Parathyroid adenoma (tissue), 2 donors: ENCODE results near the gene CRYGD.

ENCODE experiments used
- H2AFZ ChIP-seq: fragments of 300-600 bp; sonication (generic); one replicate; pipeline ENCODE4 v1.7.0; 2017; ENCODE audit warnings: antibody characterized with exemption, mild to moderate bottlenecking
- H3K27ac ChIP-seq: fragments of 300-600 bp; sonication (generic); one replicate; pipeline ENCODE4 v1.7.0; 2017
- H3K27me3 ChIP-seq: fragments of 300-600 bp; sonication (generic); one replicate; pipeline ENCODE4 v1.7.0; 2017; ENCODE audit warnings: low read length; ENCODE audit not compliant: control insufficient read depth, insufficient read depth
- H3K36me3 ChIP-seq: fragments of 300-600 bp; sonication (generic); one replicate; pipeline ENCODE4 v1.7.0; 2017; ENCODE audit warnings: low read length; ENCODE audit not compliant: control insufficient read depth, insufficient read depth
- H3K4me1 ChIP-seq: fragments of 300-600 bp; sonication (generic); one replicate; pipeline ENCODE4 v1.7.0; 2017; ENCODE audit warnings: control low read depth
- H3K4me2 ChIP-seq: fragments of 300-600 bp; sonication (generic); one replicate; pipeline ENCODE4 v1.7.0; 2017; ENCODE audit warnings: low read length
- H3K4me3 ChIP-seq: fragments of 300-600 bp; sonication (generic); one replicate; pipeline ENCODE4 v1.7.0; 2017; ENCODE audit warnings: low read depth, low read length
- H3K79me2 ChIP-seq: fragments of 300-600 bp; sonication (generic); one replicate; pipeline ENCODE4 v1.7.0; 2017; ENCODE audit warnings: control low read depth
- H3K9ac ChIP-seq: fragments of 300-600 bp; sonication (generic); one replicate; pipeline ENCODE4 v1.7.0; 2017; ENCODE audit warnings: mild to moderate bottlenecking
- H3K9me3 ChIP-seq: fragments of 300-600 bp; sonication (generic); one replicate; pipeline ENCODE4 v1.7.0; 2017; ENCODE audit warnings: low read length; ENCODE audit not compliant: control insufficient read depth
- CTCF ChIP-seq: fragments of 300-600 bp; sonication (generic); IDR thresholded peaks from one replicate; pipeline ENCODE4 v1.7.0; 2017; ENCODE audit warnings: antibody characterized with exemption, mild to moderate bottlenecking
- donor health status: primary hyperparathyroidism.

The CRYGD gene

DNA sequence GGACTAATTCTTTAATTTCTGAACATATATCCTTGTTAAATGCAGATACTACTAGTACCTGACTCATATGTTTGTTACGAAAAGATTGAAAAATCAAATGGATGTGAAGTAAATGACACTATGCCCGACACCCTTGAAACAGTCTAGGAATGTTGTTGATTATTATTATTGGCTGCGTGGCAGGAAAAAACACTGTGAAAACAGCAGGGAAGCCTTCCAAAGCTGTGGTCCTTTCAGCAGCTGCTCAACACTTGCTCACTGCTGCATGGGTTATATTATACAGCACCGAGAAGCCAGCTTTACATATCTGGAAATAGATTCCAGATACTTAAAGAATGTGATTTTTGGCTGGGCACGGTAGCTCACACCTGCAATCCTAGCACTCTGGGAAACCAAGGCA, 26.5 kb downstream of the CRYGD start:
- Histone ChIP-seq H3K27me3 (no peaks in the 10 kb centered on the region), H3K36me3 (no peaks in the 10 kb centered on the region), H3K27ac (no peak overlapping the region), H3K4me3 (no peak overlapping the region), H3K79me2 (no peaks in the 10 kb centered on the region), H3K9ac (no peak overlapping the region), H3K9me3 (no peaks in the 10 kb centered on the region), H3K4me1 (no peaks in the 10 kb centered on the region), H2AFZ (no peak overlapping the region), H3K4me2 (no peak overlapping the region)
- TF ChIP-seq CTCF = no peak

GRCh38 chr2:208097313-208097712, 27.0 kb downstream of the CRYGD start:
- H3K9me3 ChIP-seq = no peaks in the 10 kb centered on the region
- H3K4me3 ChIP-seq = no peak overlapping the region
- H3K4me2 ChIP-seq = no peak overlapping the region
- TF ChIP-seq CTCF = no peak
- no peaks in the 10 kb centered on the region for H3K27me3 ChIP-seq
- no peaks in the 10 kb centered on the region for H3K4me1 ChIP-seq
- H3K27ac ChIP-seq = no peak overlapping the region
- H2AFZ ChIP-seq = no peak overlapping the region
- H3K79me2 ChIP-seq = no peaks in the 10 kb centered on the region
- no peaks in the 10 kb centered on the region for H3K36me3 ChIP-seq
- no peak overlapping the region for H3K9ac ChIP-seq

DNA sequence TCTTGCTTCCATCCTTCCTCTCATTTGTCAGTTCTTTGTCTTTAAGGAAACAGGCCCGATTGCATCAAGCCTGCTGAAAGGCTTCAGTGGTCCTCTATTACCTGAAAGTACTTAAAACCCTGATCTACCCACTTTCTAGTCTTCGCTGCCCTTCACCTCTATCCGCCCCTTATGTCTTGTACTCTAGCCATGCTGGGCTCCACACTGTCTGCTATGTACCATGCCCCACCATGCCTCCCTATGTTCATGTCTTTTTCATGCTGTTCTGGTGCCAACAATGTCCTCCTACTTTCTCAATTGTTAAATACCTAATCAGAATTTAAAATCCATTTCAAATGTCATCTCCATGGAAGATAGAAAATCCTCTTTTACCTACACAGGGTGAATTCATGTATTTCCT, 28.2 kb downstream of the CRYGD start:
- Histone ChIP-seq H3K79me2 (no peaks in the 10 kb centered on the region), H3K9me3 (no peaks in the 10 kb centered on the region), H2AFZ (no peak overlapping the region), H3K27me3 (no peaks in the 10 kb centered on the region), H3K9ac (no peak overlapping the region), H3K36me3 (no peaks in the 10 kb centered on the region), H3K4me1 (no peaks in the 10 kb centered on the region), H3K4me2 (no peak overlapping the region), H3K27ac (no peak overlapping the region), H3K4me3 (no peak overlapping the region)
- TF ChIP-seq CTCF = no peak

- Histone ChIP-seq H3K9me3 (no peaks in the 10 kb centered on the region), H3K4me1 (no peaks in the 10 kb centered on the region), H2AFZ (no peak overlapping the region), H3K4me2 (no peak overlapping the region), H3K36me3 (no peaks in the 10 kb centered on the region), H3K27me3 (no peaks in the 10 kb centered on the region), H3K9ac (no peak overlapping the region), H3K27ac (no peak overlapping the region), H3K79me2 (no peaks in the 10 kb centered on the region), H3K4me3 (no peak overlapping the region)
- TF ChIP-seq CTCF = no peak
These were observed 31.2 kb downstream of the CRYGD start for GRCh38 chr2:208093128-208093527.

GRCh38 chr2:208092093-208092832, 32.1 kb downstream of the CRYGD start:
- Histone ChIP-seq H3K4me2 (no peak overlapping the region), H3K9me3 (no peaks in the 10 kb centered on the region), H2AFZ (no peak overlapping the region), H3K4me1 (no peaks in the 10 kb centered on the region), H3K27me3 (no peaks in the 10 kb centered on the region), H3K79me2 (no peaks in the 10 kb centered on the region), H3K4me3 (no peak overlapping the region), H3K27ac (no peak overlapping the region), H3K36me3 (no peaks in the 10 kb centered on the region), H3K9ac (no peak overlapping the region)
- TF ChIP-seq CTCF = no peak
